Erythroblast (primary cell): Measurements from ENCODE around the gene MIF.

Experiments
- GATA1 ChIP-seq: IDR thresholded peaks from 2 replicates; pipeline ENCODE4 v1.6.1; 2011; ENCODE audit warnings: low read depth, mild to moderate bottlenecking, control low read depth, low read length, moderate library complexity
- POLR2A ChIP-seq: IDR thresholded peaks from 2 replicates; pipeline ENCODE4 v1.6.1; 2011; ENCODE audit warnings: mild to moderate bottlenecking, low read length

- TF ChIP-seq POLR2A: no peak
- no peak for TF ChIP-seq GATA1
Observed at GRCh38 chr22:23912293-23912903, 18.2 kb downstream of the MIF start.
